ENCODE measurements around the gene REXO4.

DNA sequence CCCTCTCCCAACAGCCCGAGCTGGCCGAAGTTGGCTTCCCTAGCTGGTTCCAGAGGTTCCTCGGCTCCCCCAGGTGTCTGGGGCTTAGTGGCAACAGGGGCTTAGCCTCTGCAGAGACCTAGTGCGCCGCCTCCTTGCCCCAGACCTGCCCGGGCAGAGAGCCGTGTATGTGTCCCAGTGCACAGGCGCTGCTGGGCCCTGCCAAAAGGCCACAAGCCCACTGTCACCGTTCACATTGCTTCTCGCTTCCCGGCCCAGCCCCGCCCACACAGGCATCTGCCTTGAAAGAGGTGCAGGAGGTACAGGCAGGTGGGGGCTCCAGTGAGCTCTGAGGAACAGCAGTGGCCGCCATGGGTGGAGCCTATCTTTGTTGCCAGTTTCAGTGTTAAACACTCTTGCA lies 39.4 kb upstream of the REXO4 start:
- TF ChIP-seq CTCF (conservative IDR thresholded peaks at IDR 0.05; ENCODE audit: low read depth in 2 of 2) (no peak), EZH2 (IDR thresholded peaks at IDR 0.05; ENCODE audit: low read depth, unreplicated experiment) (no peak), POLR2AphosphoS5 (IDR thresholded peaks at IDR 0.05; ENCODE audit: low read depth) (no peak), CREB1 (CRISPR knock-in tag; IDR thresholded peaks at IDR 0.05; ENCODE audit: low read depth) (no peak), EZH2phosphoT487 (IDR thresholded peaks at IDR 0.05; ENCODE audit: unreplicated experiment) (no peak), NANOG (IDR thresholded peaks at IDR 0.05; ENCODE audit: borderline replicate concordance) (no peak)
- TF ChIP-seq, protein P1, sequence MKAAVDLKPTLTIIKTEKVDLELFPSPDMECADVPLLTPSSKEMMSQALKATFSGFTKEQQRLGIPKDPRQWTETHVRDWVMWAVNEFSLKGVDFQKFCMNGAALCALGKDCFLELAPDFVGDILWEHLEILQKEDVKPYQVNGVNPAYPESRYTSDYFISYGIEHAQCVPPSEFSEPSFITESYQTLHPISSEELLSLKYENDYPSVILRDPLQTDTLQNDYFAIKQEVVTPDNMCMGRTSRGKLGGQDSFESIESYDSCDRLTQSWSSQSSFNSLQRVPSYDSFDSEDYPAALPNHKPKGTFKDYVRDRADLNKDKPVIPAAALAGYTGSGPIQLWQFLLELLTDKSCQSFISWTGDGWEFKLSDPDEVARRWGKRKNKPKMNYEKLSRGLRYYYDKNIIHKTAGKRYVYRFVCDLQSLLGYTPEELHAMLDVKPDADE (IDR thresholded peaks at IDR 0.05) = no peak

Data from GM23338 (cell line).